Loucy (cell line): ENCODE measurements around the gene C2CD4B.

Experiments
- CTCF ChIP-seq: fragments of 200-600 bp; sonication (generic); conservative IDR thresholded peaks from 2 replicates; pipeline ENCODE4 v1.5.1; 2014; ENCODE audit warnings: mild to moderate bottlenecking, antibody characterized with exemption, low read length
- EZH2phosphoT487 ChIP-seq: fragments of 200-600 bp; IDR thresholded peaks from 2 replicates; pipeline ENCODE4 v1.6.1; 2018; ENCODE audit warnings: antibody characterized with exemption, mild to moderate bottlenecking, moderate library complexity, borderline replicate concordance

GRCh38 chr15:62165793-62166375 lies 799 bp upstream of the C2CD4B start:
- TF ChIP-seq CTCF (no peak), EZH2phosphoT487 (no peak)
